GM12878 (cell line): ENCODE results near the gene KAT14. TPM values are rescaled to one million over a fixed set of nuclear protein-coding genes. Genes with fewer than 3 reads are reported as not detected.

Experiments
- ATAC-seq: fragments of 200-7000 bp; cut with Tn5 transposase; 3 replicates; pipeline ENCODE4 v1.9.1; 2020; ENCODE audit warnings: mild to moderate bottlenecking, moderate library complexity
- BruUV-seq: library from RNA; stranded (reverse); fragments of 400-500 nt; replicated peaks from 2 replicates; lab custom pipeline; 2021; lab: Mats Ljungman, UMichigan
- CTCF ChIA-PET: fragments of 300-600 bp; sonication (Branson Sonifier 250); formaldehyde crosslinking; extraction: SDS; loops from one replicate; lab custom pipeline; 2021; ENCODE audit warnings: inconsistent platforms; lab: Yijun Ruan, JAX
- POLR2A ChIA-PET: fragments of 350-600 bp; formaldehyde crosslinking; extraction: SDS; loops from one replicate; lab custom pipeline; 2021; ENCODE audit warnings: inconsistent platforms; lab: Charles Lee
- RAD21 ChIA-PET: fragments of 300-600 bp; sonication (Branson Sonifier 250); formaldehyde crosslinking; loops from one replicate; lab custom pipeline; 2023; ENCODE audit warnings: antibody characterized with exemption; ENCODE audit not compliant: unreplicated experiment; lab: Charles Lee
- SMC1A ChIA-PET: fragments of 300-600 bp; sonication (Branson Sonifier 250); formaldehyde crosslinking; loops from one replicate; lab custom pipeline; 2023; ENCODE audit not compliant: unreplicated experiment, uncharacterized antibody; lab: Charles Lee
- DNase-seq: peaks from one replicate; pipeline ENCODE4 v3.0.0-alpha.2; 2011; ENCODE audit warnings: low read depth, low spot score
- FAIRE-seq: peaks from 3 replicates; lab custom pipeline; 2011; peaks lifted over from hg19 to GRCh38; lab: Jason Lieb, UNC
- H2AFZ ChIP-seq: 2 replicates; pipeline ENCODE4 v1.6.0; 2011; ENCODE audit warnings: low read depth, low read length, control low read depth; ENCODE audit not compliant: control insufficient read depth
- H3K27ac ChIP-seq: 2 replicates; pipeline ENCODE4 v1.5.1; 2011; ENCODE audit warnings: control low read depth; ENCODE audit not compliant: control insufficient read depth, insufficient read depth
- H3K27me3 ChIP-seq, 2 experiments: replicated peaks in 1 of 2; 2 replicates each; pipeline versions ENCODE4 v1.6.0 to v1.6.1; 2011; ENCODE audit warnings: low read length in 1 of 2; ENCODE audit not compliant: control insufficient read depth in 2 of 2, insufficient read depth in 2 of 2
- H3K36me3 ChIP-seq, 2 experiments: 2 replicates each; pipeline ENCODE4 v1.5.1; 2011; ENCODE audit warnings: low read length in 1 of 2; ENCODE audit not compliant: control insufficient read depth in 2 of 2, insufficient read depth in 2 of 2
- H3K4me1 ChIP-seq: 2 replicates; pipeline ENCODE4 v1.6.1; 2011; ENCODE audit warnings: mild to moderate bottlenecking, low read length, moderate library complexity, mixed read lengths; ENCODE audit not compliant: control insufficient read depth, insufficient read depth
- H3K4me2 ChIP-seq: 2 replicates; pipeline ENCODE4 v1.6.0; 2011; ENCODE audit warnings: control low read depth; ENCODE audit not compliant: control insufficient read depth, insufficient read depth
- H3K4me3 ChIP-seq: fragments of 200-600 bp; sonication (generic); 2 replicates; pipeline ENCODE4 v1.5.1; 2016
- H3K79me2 ChIP-seq: 2 replicates; pipeline ENCODE4 v1.6.0; 2011; ENCODE audit warnings: low read length; ENCODE audit not compliant: control insufficient read depth, insufficient read depth
- H3K9ac ChIP-seq: 2 replicates; pipeline ENCODE4 v1.8.0; 2011; ENCODE audit warnings: low read length, control low read depth, mixed read lengths; ENCODE audit not compliant: control insufficient read depth, insufficient read depth
- H3K9me3 ChIP-seq: replicated peaks from 3 replicates; pipeline ENCODE4 v1.5.1; 2011; ENCODE audit warnings: mild to moderate bottlenecking, low read length; ENCODE audit not compliant: control insufficient read depth, insufficient read depth
- H4K20me1 ChIP-seq: 2 replicates; pipeline ENCODE4 v1.6.0; 2011; ENCODE audit not compliant: control insufficient read depth, insufficient read depth
- CREB1 ChIP-seq: IDR thresholded peaks from 2 replicates; pipeline ENCODE4 v1.6.1; 2012; ENCODE audit warnings: low read depth, mild to moderate bottlenecking, inconsistent platforms
- E4F1 ChIP-seq: fragments of 450-650 bp; IDR thresholded peaks from 2 replicates; pipeline ENCODE4 v1.6.1; 2018; ENCODE audit warnings: borderline replicate concordance, mild to moderate bottlenecking; ENCODE audit not compliant: partially characterized antibody
- MLLT1 ChIP-seq: fragments of 450-650 bp; IDR thresholded peaks from 2 replicates; pipeline ENCODE4 v1.6.1; 2016; ENCODE audit warnings: mild to moderate bottlenecking
- MXI1 ChIP-seq: fragments of 150-350 bp; IDR thresholded peaks from 2 replicates; pipeline ENCODE4 v1.6.1; 2011; ENCODE audit warnings: low read depth, mild to moderate bottlenecking, inconsistent platforms, low read length, improper control_type of control experiment
- PKNOX1 ChIP-seq: fragments of 450-650 bp; IDR thresholded peaks from 2 replicates; pipeline ENCODE4 v1.6.1; 2016; ENCODE audit warnings: mild to moderate bottlenecking
- RELA ChIP-seq: fragments of 450-650 bp; IDR thresholded peaks from 2 replicates; pipeline ENCODE4 v1.8.0; 2014; ENCODE audit warnings: borderline replicate concordance; ENCODE audit not compliant: partially characterized antibody
- WGBS: methylation state at CpG from one replicate; pipeline ENCODE4 v1.1.6; 2016; ENCODE audit warnings: low lambda C conversion rate; ENCODE audit not compliant: insufficient replicate concordance, insufficient coverage; ENCODE audit errors: missing lambda C conversion rate; 5-methylcytosine and 5-hydroxymethylcytosine counted together
- in situ Hi-C: fragments of 300-500 bp; cut with MboI; formaldehyde crosslinking; loops from 9 replicates; pipeline ENCODE4 v1.14.3; 2018; ENCODE audit warnings: mixed read lengths
- intact Hi-C: fragments of 100-400 bp; cut with micrococcal nuclease; formaldehyde crosslinking; loops from one replicate; pipeline ENCODE4 v1.14.2; 2022; ENCODE audit not compliant: unreplicated experiment
- polyA plus RNA-seq, 11 experiments: library from polyadenylated mRNA; depleted of rRNA in 4 of 11; unstranded in 6 of 11; stranded (reverse) in 5 of 11; fragments of >200 nt; fragmentation: Nextera tagmentation in 4 of 11; fragmentation: Illumina TruSeq in 1 of 11; extraction: Ambion mirVana in 4 of 11; extraction: Trizol in 1 of 11; gene quantifications; 1 replicate in 1 of 11; 2 replicates in 10 of 11; pipeline versions ENCODE4 v1.2.1 to v1.2.3, GENCODE V29; 2011 to 2016; ENCODE audit warnings: inconsistent platforms in 2 of 11, missing spikeins in 2 of 11, low read depth in 1 of 11
- total RNA-seq, 4 experiments: library from RNA; depleted of rRNA in 3 of 4; stranded (reverse); fragments of >200 nt in 3 of 4; fragmentation: Illumina TruSeq in 1 of 4; extraction: Trizol in 1 of 4; gene quantifications; 2 replicates each; pipeline versions ENCODE4 v1.2.1 to v1.2.3, GENCODE V29; 2013 to 2021

KAT14 gene
- total and polyA plus RNA-seq, 10 of the 15 experiments (the other 5 are each of a cell fraction or from before 2014, with no cell fraction given): 4.0 to 19.9 (median 13.9) TPM

- peaks cover 2 to 5% of the 10 kb centered on the region in 2 experiments; a peak in 3 of 4 replicates for H3K36me3 ChIP-seq
- intact Hi-C loops: no loop called here
Measured at GRCh38 chr20:18188434-18188833, 50.8 kb downstream of the KAT14 start.

More at GRCh38 chr20:18188434-18188833, 50.8 kb downstream of the KAT14 start:
- H2AFZ ChIP-seq: no peak overlapping the region
- no peak overlapping the region for H3K27ac ChIP-seq
- RAD21 ChIA-PET: no interaction called here
- in situ Hi-C loops: no loop called here
- H3K79me2 ChIP-seq: no peaks in the 10 kb centered on the region
- ATAC-seq (no peak), FAIRE-seq (no peak), DNase-seq (no peak)
- WGBS: 61% methylated on average over 3 of the region's 3 CpGs
- BruUV-seq: no TSS peak
- no peaks in the 10 kb centered on the region for H3K27me3 ChIP-seq
- H3K9me3 ChIP-seq: no peaks in the 10 kb centered on the region
- H3K4me2 ChIP-seq: no peak overlapping the region
- CTCF ChIA-PET: no interaction called here
- no peaks in the 10 kb centered on the region for H4K20me1 ChIP-seq
- SMC1A ChIA-PET: interaction anchor here (0.8 kb wide), 1 partner anchor 15 kb away, joined by 3 read pairs; no protein-coding TSS in a partner anchor
- TF ChIP-seq MXI1: no peak
- TF ChIP-seq RELA: no peak
- no peak for TF ChIP-seq MLLT1
- TF ChIP-seq CREB1: no peak
- TF ChIP-seq PKNOX1: no peak
- TF ChIP-seq E4F1: no peak
- H3K4me3 ChIP-seq: no peak overlapping the region
- POLR2A ChIA-PET: interaction anchor here (0.9 kb wide), 1 partner anchor 9 kb away, joined by 3 read pairs; no protein-coding TSS in a partner anchor
- H3K4me1 ChIP-seq: no peaks in the 10 kb centered on the region
- H3K9ac ChIP-seq: no peak overlapping the region
